ENCODE data around the gene BIVM.

The BIVM gene

GRCh38 chr13:102798581-102799425 is at the start of gene BIVM, which contains the start of gene POGLUT2:
TSS of gene BIVM (plus strand) at chr13:102799119. CDS start at chr13:102807268, 8,149 bp downstream.
TSS of gene POGLUT2 (minus strand) at chr13:102798976. CDS start at chr13:102798670, 306 bp downstream.
- Histone ChIP-seq H3K4me1 (ENCODE audit: control insufficient read depth, insufficient read depth, low read length) (peaks cover 21% of the 10 kb centered on the region), H3K9ac (ENCODE audit: low read length in 2 of 2) (peak within 1 kb of the TSS; percentile 82), H3K27me3 (ENCODE audit: control insufficient read depth in 1 of 2, insufficient read depth in 2 of 2, low read length in 2 of 2) (no peaks in the 10 kb centered on the region), H3K27ac (ENCODE audit: low read length) (peak within 1 kb of the TSS; percentile 71), H3K9me3 (ENCODE audit: control insufficient read depth in 2 of 2, low read length in 2 of 2) (no peaks in the 10 kb centered on the region), H3K36me3 (ENCODE audit: control insufficient read depth in 2 of 2, insufficient read depth in 2 of 2, low read length in 2 of 2) (no peaks in the 10 kb centered on the region), H3K4me3 (ENCODE audit: low read length in 2 of 2) (peak within 1 kb of the TSS; percentile 72 to 93)

DNA sequence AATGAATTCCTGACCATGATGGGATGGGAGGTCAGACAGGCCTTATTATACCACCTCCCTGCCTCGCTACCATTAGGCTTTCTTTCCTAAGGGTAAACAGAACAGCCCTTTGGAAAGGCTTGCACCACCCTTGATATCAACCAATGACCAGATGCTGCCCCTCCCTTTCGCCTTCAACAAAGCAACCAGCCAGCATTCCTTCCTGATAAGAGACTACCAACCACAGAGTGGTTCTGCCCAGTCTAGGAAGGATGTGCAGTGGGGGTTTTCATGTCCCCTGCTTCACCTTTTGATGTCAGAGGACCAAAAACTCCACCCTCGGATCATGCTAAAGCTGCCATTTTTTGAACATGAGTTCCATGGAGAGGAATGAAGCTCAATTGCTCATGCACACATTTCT is 47.0 kb upstream of the BIVM start:
- no peaks in the 10 kb centered on the region for H3K4me1 ChIP-seq (ENCODE audit: control insufficient read depth, insufficient read depth, low read length)

DNA sequence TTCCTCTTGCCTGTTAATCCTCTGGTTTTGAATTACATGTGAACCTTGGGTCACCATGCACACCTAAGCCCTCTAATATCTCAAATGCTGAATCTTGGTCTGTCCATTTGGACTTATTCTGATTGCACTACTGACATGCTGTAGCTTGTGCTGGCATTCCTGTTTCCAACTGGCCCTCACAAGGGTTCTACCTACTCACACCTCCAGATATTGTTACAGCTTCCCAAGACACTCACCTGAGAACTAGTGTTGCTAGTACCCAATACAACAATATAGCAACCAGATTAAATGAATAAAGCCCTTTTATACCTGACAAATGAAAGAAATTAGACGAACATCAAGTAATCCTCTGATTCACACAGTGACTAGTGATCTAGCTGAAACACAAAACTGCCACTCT is 41.9 kb upstream of the BIVM start:
- no peaks in the 10 kb centered on the region for H3K9me3 ChIP-seq (ENCODE audit: control insufficient read depth in 2 of 2, low read length in 2 of 2)
- no peaks in the 10 kb centered on the region for H3K36me3 ChIP-seq (ENCODE audit: control insufficient read depth in 2 of 2, insufficient read depth in 2 of 2, low read length in 2 of 2)
- H3K27ac ChIP-seq (ENCODE audit: low read length), result no peak overlapping the region
- H3K27me3 ChIP-seq (ENCODE audit: control insufficient read depth in 1 of 2, insufficient read depth in 2 of 2, low read length in 2 of 2), result no peaks in the 10 kb centered on the region
- H3K4me1 ChIP-seq (ENCODE audit: control insufficient read depth, insufficient read depth, low read length), result no peaks in the 10 kb centered on the region
- H3K9ac ChIP-seq (ENCODE audit: low read length in 2 of 2), result no peak overlapping the region
- H3K4me3 ChIP-seq (ENCODE audit: low read length in 2 of 2), result no peak overlapping the region

More for the DNA sequence above, 47.0 kb upstream of the BIVM start:
- H3K36me3 ChIP-seq (ENCODE audit: control insufficient read depth in 2 of 2, insufficient read depth in 2 of 2, low read length in 2 of 2), result no peaks in the 10 kb centered on the region
- peaks cover 2 to 4% of the 10 kb centered on the region in 2 donors for H3K9me3 ChIP-seq (ENCODE audit: control insufficient read depth in 2 of 2, low read length in 2 of 2)
- no peak overlapping the region for H3K4me3 ChIP-seq (ENCODE audit: low read length in 2 of 2)
- no peak overlapping the region for H3K9ac ChIP-seq (ENCODE audit: low read length in 2 of 2)
- no peaks in the 10 kb centered on the region for H3K27me3 ChIP-seq (ENCODE audit: control insufficient read depth in 1 of 2, insufficient read depth in 2 of 2, low read length in 2 of 2)
- H3K27ac ChIP-seq (ENCODE audit: low read length), result no peak overlapping the region

GRCh38 chr13:102758842-102759241 is 40.1 kb upstream of the BIVM start:
- Histone ChIP-seq H3K9me3 (ENCODE audit: control insufficient read depth in 2 of 2, low read length in 2 of 2) (no peaks in the 10 kb centered on the region), H3K27ac (ENCODE audit: low read length) (no peak overlapping the region), H3K9ac (ENCODE audit: low read length in 2 of 2) (no peak overlapping the region), H3K36me3 (ENCODE audit: control insufficient read depth in 2 of 2, insufficient read depth in 2 of 2, low read length in 2 of 2) (no peaks in the 10 kb centered on the region), H3K4me3 (ENCODE audit: low read length in 2 of 2) (no peak overlapping the region), H3K4me1 (ENCODE audit: control insufficient read depth, insufficient read depth, low read length) (no peaks in the 10 kb centered on the region), H3K27me3 (ENCODE audit: control insufficient read depth in 1 of 2, insufficient read depth in 2 of 2, low read length in 2 of 2) (no peaks in the 10 kb centered on the region)

DNA sequence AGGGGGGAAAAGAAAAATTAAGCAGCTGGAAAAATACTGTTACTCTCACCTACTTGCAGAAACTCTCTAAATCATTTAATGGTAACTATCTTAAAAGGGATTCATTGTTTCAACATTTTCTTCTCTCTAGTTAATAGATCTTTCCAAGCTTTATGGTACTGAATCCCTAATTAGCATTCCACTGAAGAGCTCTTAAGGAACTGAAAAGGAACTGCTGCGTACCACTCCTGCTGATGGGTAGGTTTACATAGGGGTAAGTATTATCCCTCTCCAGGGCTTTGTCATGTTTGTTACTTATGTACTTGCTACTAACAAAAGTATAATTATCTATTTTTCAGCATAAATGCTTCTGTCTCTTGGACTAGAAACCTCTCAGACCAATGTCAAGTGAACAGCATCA is 37.8 kb upstream of the BIVM start:
- Histone ChIP-seq H3K36me3 (ENCODE audit: control insufficient read depth in 2 of 2, insufficient read depth in 2 of 2, low read length in 2 of 2) (no peaks in the 10 kb centered on the region), H3K4me1 (ENCODE audit: control insufficient read depth, insufficient read depth, low read length) (no peaks in the 10 kb centered on the region), H3K27ac (ENCODE audit: low read length) (no peak overlapping the region), H3K9me3 (ENCODE audit: control insufficient read depth in 2 of 2, low read length in 2 of 2) (no peaks in the 10 kb centered on the region), H3K4me3 (ENCODE audit: low read length in 2 of 2) (no peak overlapping the region), H3K9ac (ENCODE audit: low read length in 2 of 2) (no peak overlapping the region), H3K27me3 (ENCODE audit: control insufficient read depth in 1 of 2, insufficient read depth in 2 of 2, low read length in 2 of 2) (no peaks in the 10 kb centered on the region)

- Histone ChIP-seq H3K4me3 (ENCODE audit: low read length in 2 of 2) (no peak overlapping the region), H3K27ac (ENCODE audit: low read length) (no peak overlapping the region), H3K9me3 (ENCODE audit: control insufficient read depth in 2 of 2, low read length in 2 of 2) (no peaks in the 10 kb centered on the region), H3K4me1 (ENCODE audit: control insufficient read depth, insufficient read depth, low read length) (no peaks in the 10 kb centered on the region), H3K27me3 (ENCODE audit: control insufficient read depth in 1 of 2, insufficient read depth in 2 of 2, low read length in 2 of 2) (no peaks in the 10 kb centered on the region), H3K9ac (ENCODE audit: low read length in 2 of 2) (no peak overlapping the region), H3K36me3 (ENCODE audit: control insufficient read depth in 2 of 2, insufficient read depth in 2 of 2, low read length in 2 of 2) (no peaks in the 10 kb centered on the region)
Observed at GRCh38 chr13:102763741-102764140, 35.2 kb upstream of the BIVM start.

DNA sequence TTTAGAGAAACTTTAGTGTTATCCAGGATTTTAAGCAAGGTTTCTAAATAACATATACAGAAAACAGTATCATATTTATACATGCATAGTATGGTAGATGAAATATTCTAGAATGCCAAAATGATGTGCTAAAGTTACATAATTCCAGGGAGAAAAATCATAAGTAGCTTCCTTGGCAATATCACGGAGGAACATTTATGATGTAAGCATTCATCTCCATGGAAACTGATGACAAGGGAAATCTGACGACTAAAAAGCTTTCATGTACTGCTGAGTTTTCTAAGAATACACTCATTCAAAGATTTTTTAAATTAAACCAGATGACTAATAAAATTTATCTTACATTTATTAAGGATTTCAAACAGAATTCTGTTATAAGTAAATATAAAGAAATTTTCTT is 30.0 kb upstream of the BIVM start:
- Histone ChIP-seq H3K4me3 (ENCODE audit: low read length in 2 of 2) (no peak overlapping the region), H3K36me3 (ENCODE audit: control insufficient read depth in 2 of 2, insufficient read depth in 2 of 2, low read length in 2 of 2) (no peaks in the 10 kb centered on the region), H3K4me1 (ENCODE audit: control insufficient read depth, insufficient read depth, low read length) (peaks cover 5% of the 10 kb centered on the region), H3K9ac (ENCODE audit: low read length in 2 of 2) (no peak overlapping the region), H3K27ac (ENCODE audit: low read length) (no peak overlapping the region), H3K9me3 (ENCODE audit: control insufficient read depth in 2 of 2, low read length in 2 of 2) (no peaks in the 10 kb centered on the region), H3K27me3 (ENCODE audit: control insufficient read depth in 1 of 2, insufficient read depth in 2 of 2, low read length in 2 of 2) (no peaks in the 10 kb centered on the region)

GRCh38 chr13:102769679-102770078 is 29.2 kb upstream of the BIVM start:
- Histone ChIP-seq H3K27ac (ENCODE audit: low read length) (no peak overlapping the region), H3K36me3 (ENCODE audit: control insufficient read depth in 2 of 2, insufficient read depth in 2 of 2, low read length in 2 of 2) (no peaks in the 10 kb centered on the region), H3K9me3 (ENCODE audit: control insufficient read depth in 2 of 2, low read length in 2 of 2) (no peaks in the 10 kb centered on the region), H3K9ac (ENCODE audit: low read length in 2 of 2) (no peak overlapping the region), H3K4me3 (ENCODE audit: low read length in 2 of 2) (no peak overlapping the region), H3K4me1 (ENCODE audit: control insufficient read depth, insufficient read depth, low read length) (peaks cover 10% of the 10 kb centered on the region), H3K27me3 (ENCODE audit: control insufficient read depth in 1 of 2, insufficient read depth in 2 of 2, low read length in 2 of 2) (no peaks in the 10 kb centered on the region)

GRCh38 chr13:102770435-102770834 is 28.5 kb upstream of the BIVM start:
- Histone ChIP-seq H3K9me3 (ENCODE audit: control insufficient read depth in 2 of 2, low read length in 2 of 2) (no peaks in the 10 kb centered on the region), H3K27ac (ENCODE audit: low read length) (no peak overlapping the region), H3K27me3 (ENCODE audit: control insufficient read depth in 1 of 2, insufficient read depth in 2 of 2, low read length in 2 of 2) (no peaks in the 10 kb centered on the region), H3K4me3 (ENCODE audit: low read length in 2 of 2) (no peak overlapping the region), H3K4me1 (ENCODE audit: control insufficient read depth, insufficient read depth, low read length) (peaks cover 10% of the 10 kb centered on the region), H3K9ac (ENCODE audit: low read length in 2 of 2) (no peak overlapping the region), H3K36me3 (ENCODE audit: control insufficient read depth in 2 of 2, insufficient read depth in 2 of 2, low read length in 2 of 2) (no peaks in the 10 kb centered on the region)

GRCh38 chr13:102771298-102772041 is 27.4 kb upstream of the BIVM start:
- H3K27ac ChIP-seq (ENCODE audit: low read length), result no peak overlapping the region
- no peaks in the 10 kb centered on the region for H3K9me3 ChIP-seq (ENCODE audit: control insufficient read depth in 2 of 2, low read length in 2 of 2)
- H3K36me3 ChIP-seq (ENCODE audit: control insufficient read depth in 2 of 2, insufficient read depth in 2 of 2, low read length in 2 of 2), result no peaks in the 10 kb centered on the region
- peaks cover 10% of the 10 kb centered on the region for H3K4me1 ChIP-seq (ENCODE audit: control insufficient read depth, insufficient read depth, low read length)
- no peaks in the 10 kb centered on the region for H3K27me3 ChIP-seq (ENCODE audit: control insufficient read depth in 1 of 2, insufficient read depth in 2 of 2, low read length in 2 of 2)
- no peak overlapping the region for H3K4me3 ChIP-seq (ENCODE audit: low read length in 2 of 2)
- no peak overlapping the region for H3K9ac ChIP-seq (ENCODE audit: low read length in 2 of 2)

DNA sequence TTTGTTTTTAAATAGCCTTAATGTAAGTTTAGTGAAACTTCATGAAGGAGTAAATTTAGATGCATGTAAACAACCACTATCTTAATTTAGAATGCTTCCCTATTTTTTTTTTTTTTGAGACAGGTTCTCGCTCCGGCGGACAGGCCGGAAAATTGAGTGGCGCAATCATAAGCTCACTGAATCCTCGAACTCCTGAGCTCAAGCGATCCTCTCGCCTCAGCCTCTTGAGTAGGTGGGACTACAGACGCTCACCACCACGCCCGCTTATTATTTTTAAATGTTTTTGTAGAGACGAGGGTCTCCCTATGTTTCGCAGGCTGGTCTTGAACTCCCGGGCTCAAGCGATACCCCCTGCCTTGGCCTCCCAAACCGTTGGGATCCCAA is 26.9 kb upstream of the BIVM start:
- H3K4me1 ChIP-seq (ENCODE audit: control insufficient read depth, insufficient read depth, low read length), result peaks cover 10% of the 10 kb centered on the region
- no peaks in the 10 kb centered on the region for H3K27me3 ChIP-seq (ENCODE audit: control insufficient read depth in 1 of 2, insufficient read depth in 2 of 2, low read length in 2 of 2)
- no peaks in the 10 kb centered on the region for H3K36me3 ChIP-seq (ENCODE audit: control insufficient read depth in 2 of 2, insufficient read depth in 2 of 2, low read length in 2 of 2)
- no peak overlapping the region for H3K27ac ChIP-seq (ENCODE audit: low read length)
- H3K4me3 ChIP-seq (ENCODE audit: low read length in 2 of 2), result no peak overlapping the region
- H3K9me3 ChIP-seq (ENCODE audit: control insufficient read depth in 2 of 2, low read length in 2 of 2), result no peaks in the 10 kb centered on the region
- H3K9ac ChIP-seq (ENCODE audit: low read length in 2 of 2), result no peak overlapping the region

Measured in stomach smooth muscle (tissue), 2 donors.